Panc1 (cell line): ENCODE data around the gene MARCHF9. TPM values are rescaled to one million over a fixed set of nuclear protein-coding genes. Genes with fewer than 3 reads are reported as not detected.

Experiments used
- ATAC-seq: fragments of 200-7000 bp; cut with Tn5 transposase; 2 replicates; pipeline ENCODE4 v1.9.1; 2020; ENCODE audit warnings: mild to moderate bottlenecking, moderate library complexity
- BruUV-seq: library from RNA; stranded (reverse); fragments of 400-500 nt; replicated peaks from 2 replicates; lab custom pipeline; 2021; lab: Mats Ljungman, UMichigan
- CTCF ChIA-PET: fragments of 300-600 bp; sonication (Branson Sonifier 250); formaldehyde crosslinking; loops from one replicate; lab custom pipeline; 2022; ENCODE audit warnings: antibody characterized with exemption; lab: Charles Lee
- POLR2A ChIA-PET: fragments of 300-600 bp; sonication (Branson Sonifier 250); formaldehyde crosslinking; loops from one replicate; lab custom pipeline; 2022; ENCODE audit warnings: antibody characterized with exemption; lab: Charles Lee
- DNase-seq: peaks from one replicate; pipeline ENCODE4 v3.0.0-alpha.2; 2010; ENCODE audit warnings: low read depth, low spot score
- H3K27ac ChIP-seq: 2 replicates; pipeline ENCODE4 v1.5.1; 2011; ENCODE audit warnings: mild to moderate bottlenecking, low read length, inconsistent platforms
- H3K27me3 ChIP-seq: fragments of 200-500 bp; sonication (Bioruptor generic); 2 replicates; pipeline ENCODE4 v1.6.0; 2014; ENCODE audit warnings: low read length, inconsistent platforms; ENCODE audit not compliant: control insufficient read depth, insufficient read depth
- H3K36me3 ChIP-seq: fragments of 200-500 bp; sonication (Bioruptor generic); 2 replicates; pipeline ENCODE4 v1.5.1; 2014; ENCODE audit warnings: inconsistent platforms, mild to moderate bottlenecking, low read length, moderate library complexity; ENCODE audit not compliant: control insufficient read depth, insufficient read depth
- H3K4me1 ChIP-seq: 2 replicates; pipeline ENCODE4 v1.5.1; 2011; ENCODE audit warnings: inconsistent platforms, mild to moderate bottlenecking, low read length, moderate library complexity; ENCODE audit not compliant: control insufficient read depth, insufficient read depth
- H3K4me3 ChIP-seq, 2 experiments: 2 replicates each; pipeline ENCODE4 v1.5.1; 2011 to 2012; ENCODE audit warnings: low read depth in 2 of 2, low read length in 2 of 2, mild to moderate bottlenecking in 2 of 2, inconsistent platforms in 1 of 2, moderate library complexity in 1 of 2
- H3K9me3 ChIP-seq: fragments of 200-500 bp; sonication (Bioruptor generic); 2 replicates; pipeline ENCODE4 v1.5.1; 2014; ENCODE audit warnings: low read depth, mild to moderate bottlenecking, inconsistent platforms, low read length, moderate library complexity; ENCODE audit not compliant: control insufficient read depth, insufficient read depth
- POLR2AphosphoS5 ChIP-seq: IDR thresholded peaks from 2 replicates; pipeline ENCODE4 v1.6.1; 2012; ENCODE audit warnings: mild to moderate bottlenecking, low read depth, low read length, moderate library complexity
- REST ChIP-seq, 2 experiments: IDR thresholded peaks; 2 replicates each; pipeline ENCODE4 v1.6.1; 2011 to 2012; ENCODE audit warnings: low read depth in 2 of 2, control low read depth in 1 of 2, low read length in 1 of 2, mild to moderate bottlenecking in 1 of 2, moderate library complexity in 1 of 2; ENCODE audit not compliant: insufficient read depth in 1 of 2
- SIN3A ChIP-seq: IDR thresholded peaks from 2 replicates; pipeline ENCODE4 v1.6.1; 2012; ENCODE audit warnings: low read depth, mild to moderate bottlenecking, low read length, moderate library complexity, borderline replicate concordance; ENCODE audit not compliant: insufficient read depth
- TCF7L2 ChIP-seq: IDR thresholded peaks from 2 replicates; pipeline ENCODE4 v1.6.1; 2011; ENCODE audit warnings: mild to moderate bottlenecking, low read depth, low read length, inconsistent platforms
- in situ Hi-C: cut with HindIII; loops from 2 replicates; pipeline ENCODE4 v1.10.0; 2016; ENCODE audit warnings: low sequenced_read_pairs, low pct_unique_long_range_greater_than_20kb
- intact Hi-C: fragments of 100-400 bp; cut with micrococcal nuclease; formaldehyde crosslinking; loops from one replicate; pipeline ENCODE4 v1.10.0; 2022; ENCODE audit not compliant: unreplicated experiment
- total RNA-seq: library from RNA; stranded (reverse); gene quantifications from one replicate; pipeline ENCODE4 v1.2.1, GENCODE V29; 2021; ENCODE audit not compliant: unreplicated experiment
- TF ChIP-seq, protein P1 (sequence below): fragments of 450-650 bp; IDR thresholded peaks from 2 replicates; pipeline ENCODE4 v1.5.1; 2017; ENCODE audit warnings: mild to moderate bottlenecking

The MARCHF9 gene
- total RNA-seq, 1 experiment from 2014 or later = 2.3 TPM

- H3K27ac ChIP-seq = no peak overlapping the region
- in situ Hi-C loops = no loop called here
- CTCF ChIA-PET = no interaction called here
Measured at GRCh38 chr12:57717846-57718640, 36.9 kb upstream of the MARCHF9 start.

DNA sequence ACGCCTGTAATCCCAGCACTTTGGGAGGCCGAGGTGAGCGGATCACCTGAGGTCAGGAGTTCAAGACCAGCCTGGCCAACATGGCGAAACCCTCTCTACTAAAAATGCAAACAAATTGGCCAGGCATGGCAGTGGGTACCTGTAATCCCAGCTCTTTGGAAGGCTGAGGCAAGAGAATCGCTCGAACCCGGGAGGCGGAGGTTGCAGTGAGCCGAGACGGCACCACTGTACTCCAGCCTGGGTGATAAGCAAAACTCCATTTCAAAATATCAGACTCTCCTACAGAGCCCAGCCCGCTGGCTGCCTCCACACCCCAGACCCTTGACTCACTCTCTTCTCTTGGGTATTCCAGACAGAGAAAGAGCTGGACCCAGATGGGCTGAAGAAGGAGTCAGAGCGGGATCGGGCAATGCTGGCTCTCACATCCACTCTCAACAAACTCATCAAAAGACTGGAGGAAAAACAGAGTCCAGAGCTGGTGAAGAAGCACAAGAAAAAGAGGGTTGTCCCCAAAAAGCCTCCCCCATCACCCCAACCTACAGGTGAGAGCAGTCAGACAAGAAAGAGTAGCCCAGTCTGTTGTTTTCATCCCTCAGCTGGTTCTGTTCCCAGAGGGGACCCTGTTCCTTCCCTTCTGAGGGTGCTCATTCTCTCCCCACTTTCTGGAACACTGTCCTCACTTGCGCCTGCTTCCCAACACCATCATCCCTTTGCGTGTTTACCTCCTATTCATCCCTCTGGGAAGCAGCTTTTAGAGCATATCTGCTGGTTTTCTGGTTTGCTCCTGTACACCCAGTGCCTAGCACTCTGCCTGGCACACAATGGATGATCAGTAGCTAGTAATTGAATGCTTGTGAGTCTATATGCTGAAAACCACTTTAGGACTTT, 36.0 kb upstream of the MARCHF9 start:
- ATAC-seq = no peak
- H3K9me3 ChIP-seq = no peaks in the 10 kb centered on the region
- H3K36me3 ChIP-seq = no peaks in the 10 kb centered on the region; the same call in 1 of the 2 replicates
- no peaks in the 10 kb centered on the region for H3K27me3 ChIP-seq
- H3K4me1 ChIP-seq = no peaks in the 10 kb centered on the region
- ChIA-PET POLR2A (no interaction called here), CTCF (no interaction called here)
- in situ Hi-C loops = no loop called here
- BruUV-seq = TSS peak; percentile 58
- H3K4me3 ChIP-seq = no peak overlapping the region
- H3K27ac ChIP-seq = no peak overlapping the region
- intact Hi-C loops = no loop called here
- DNase-seq = no peak
- TF ChIP-seq TCF7L2 = no peak
- no peak for TF ChIP-seq POLR2AphosphoS5
- no peak for TF ChIP-seq REST (IDR thresholded peaks at IDR 0.05; ENCODE audit: insufficient read depth in 1 of 2, low read depth in 2 of 2, low read length in 1 of 2)
- TF ChIP-seq, protein P1, sequence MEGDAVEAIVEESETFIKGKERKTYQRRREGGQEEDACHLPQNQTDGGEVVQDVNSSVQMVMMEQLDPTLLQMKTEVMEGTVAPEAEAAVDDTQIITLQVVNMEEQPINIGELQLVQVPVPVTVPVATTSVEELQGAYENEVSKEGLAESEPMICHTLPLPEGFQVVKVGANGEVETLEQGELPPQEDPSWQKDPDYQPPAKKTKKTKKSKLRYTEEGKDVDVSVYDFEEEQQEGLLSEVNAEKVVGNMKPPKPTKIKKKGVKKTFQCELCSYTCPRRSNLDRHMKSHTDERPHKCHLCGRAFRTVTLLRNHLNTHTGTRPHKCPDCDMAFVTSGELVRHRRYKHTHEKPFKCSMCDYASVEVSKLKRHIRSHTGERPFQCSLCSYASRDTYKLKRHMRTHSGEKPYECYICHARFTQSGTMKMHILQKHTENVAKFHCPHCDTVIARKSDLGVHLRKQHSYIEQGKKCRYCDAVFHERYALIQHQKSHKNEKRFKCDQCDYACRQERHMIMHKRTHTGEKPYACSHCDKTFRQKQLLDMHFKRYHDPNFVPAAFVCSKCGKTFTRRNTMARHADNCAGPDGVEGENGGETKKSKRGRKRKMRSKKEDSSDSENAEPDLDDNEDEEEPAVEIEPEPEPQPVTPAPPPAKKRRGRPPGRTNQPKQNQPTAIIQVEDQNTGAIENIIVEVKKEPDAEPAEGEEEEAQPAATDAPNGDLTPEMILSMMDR = no peak

More at GRCh38 chr12:57717846-57718640, 36.9 kb upstream of the MARCHF9 start:
- POLR2A ChIA-PET = no interaction called here
- intact Hi-C loops = no loop called here
- Histone ChIP-seq H3K27me3 (no peaks in the 10 kb centered on the region), H3K4me1 (no peaks in the 10 kb centered on the region), H3K36me3 (no peaks in the 10 kb centered on the region; the same call in 1 of the 2 replicates), H3K9me3 (no peaks in the 10 kb centered on the region), H3K4me3 (no peak overlapping the region)
- no peak for DNase-seq
- BruUV-seq = no TSS peak
- TF ChIP-seq POLR2AphosphoS5 = no peak
- TF ChIP-seq, protein P1 = no peak
- no peak for TF ChIP-seq SIN3A
- TF ChIP-seq TCF7L2 = no peak
- no peak for TF ChIP-seq REST (IDR thresholded peaks at IDR 0.05; ENCODE audit: insufficient read depth in 1 of 2, low read depth in 2 of 2, low read length in 1 of 2)
- no peak for ATAC-seq
